Measurements from ENCODE around the gene APOA1. TPM values are rescaled to one million over a fixed set of nuclear protein-coding genes. Genes with fewer than 3 reads are reported as not detected.

The APOA1 gene
- total RNA-seq, 2 experiments from 2014 or later, result not detected

DNA sequence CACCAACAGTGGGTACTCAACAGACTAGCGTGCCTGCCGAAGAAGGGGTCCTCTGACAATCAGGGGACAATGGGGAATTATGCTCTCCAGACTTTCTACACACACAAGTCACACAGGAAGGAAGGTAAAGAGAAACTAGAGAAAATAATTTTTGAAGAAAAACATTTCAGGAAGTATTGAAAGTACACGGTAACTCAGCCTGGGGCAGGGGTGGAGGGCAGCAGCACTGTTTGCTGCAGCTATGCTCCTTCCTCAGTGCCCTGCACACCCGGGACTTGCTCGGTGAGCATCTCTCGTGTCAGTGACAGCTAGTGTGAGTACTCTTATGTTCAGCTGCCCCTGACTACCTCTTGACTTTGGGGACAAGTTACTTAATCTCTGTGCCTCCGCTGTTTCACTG lies 18.0 kb upstream of the APOA1 start:
- DNase-seq, result no peak
- peaks cover 3% of the 10 kb centered on the region for H3K9me3 Mint-ChIP-seq
- H3K27me3 Mint-ChIP-seq, result no peaks in the 10 kb centered on the region
- H3K27ac Mint-ChIP-seq, result peak overlapping the region; percentile 81
- CTCF ChIA-PET, result interaction anchor here (1.2 to 8.8 kb wide), 4 partner anchors 20 to 251 kb away, joined by 3 to 116 read pairs (median 10); partner anchors contain the start of gene APOA5
- peaks cover 54% of the 10 kb centered on the region for H3K4me1 Mint-ChIP-seq
- H3K36me3 Mint-ChIP-seq (ENCODE audit: low read depth), result peaks cover 49% of the 10 kb centered on the region
- H3K4me3 Mint-ChIP-seq, result peak overlapping the region; percentile 8
- POLR2A ChIA-PET, result interaction anchor here (2.8 to 7.1 kb wide), 3 partner anchors 7 to 74 kb away, joined by 10 to 57 read pairs (median 44); partner anchors contain the start of gene ZPR1

- peak; percentile 75 for DNase-seq
- H3K4me1 Mint-ChIP-seq, result peaks cover 64% of the 10 kb centered on the region
- peak overlapping the region; percentile 96 for H3K27ac Mint-ChIP-seq
- POLR2A ChIA-PET, result interaction anchor here (0.6 to 9.0 kb wide), 21 partner anchors 9 to 378 kb away, joined by 3 to 93 read pairs (median 6); partner anchors contain the start of genes APOA1, BUD13, PAFAH1B2 and SIDT2
- H3K27me3 Mint-ChIP-seq, result no peaks in the 10 kb centered on the region
- peak overlapping the region; percentile 67 for H3K4me3 Mint-ChIP-seq
- CTCF ChIA-PET, result interaction anchor here (0.6 to 8.8 kb wide), 13 partner anchors 18 to 378 kb away, joined by 3 to 116 read pairs (median 4); partner anchors contain the start of genes APOA5, PCSK7 and ZPR1
- H3K36me3 Mint-ChIP-seq (ENCODE audit: low read depth), result peaks cover 52% of the 10 kb centered on the region
- H3K9me3 Mint-ChIP-seq, result peaks cover 3% of the 10 kb centered on the region
Observed at GRCh38 chr11:116853461-116854073, 16.1 kb upstream of the APOA1 start.

DNA sequence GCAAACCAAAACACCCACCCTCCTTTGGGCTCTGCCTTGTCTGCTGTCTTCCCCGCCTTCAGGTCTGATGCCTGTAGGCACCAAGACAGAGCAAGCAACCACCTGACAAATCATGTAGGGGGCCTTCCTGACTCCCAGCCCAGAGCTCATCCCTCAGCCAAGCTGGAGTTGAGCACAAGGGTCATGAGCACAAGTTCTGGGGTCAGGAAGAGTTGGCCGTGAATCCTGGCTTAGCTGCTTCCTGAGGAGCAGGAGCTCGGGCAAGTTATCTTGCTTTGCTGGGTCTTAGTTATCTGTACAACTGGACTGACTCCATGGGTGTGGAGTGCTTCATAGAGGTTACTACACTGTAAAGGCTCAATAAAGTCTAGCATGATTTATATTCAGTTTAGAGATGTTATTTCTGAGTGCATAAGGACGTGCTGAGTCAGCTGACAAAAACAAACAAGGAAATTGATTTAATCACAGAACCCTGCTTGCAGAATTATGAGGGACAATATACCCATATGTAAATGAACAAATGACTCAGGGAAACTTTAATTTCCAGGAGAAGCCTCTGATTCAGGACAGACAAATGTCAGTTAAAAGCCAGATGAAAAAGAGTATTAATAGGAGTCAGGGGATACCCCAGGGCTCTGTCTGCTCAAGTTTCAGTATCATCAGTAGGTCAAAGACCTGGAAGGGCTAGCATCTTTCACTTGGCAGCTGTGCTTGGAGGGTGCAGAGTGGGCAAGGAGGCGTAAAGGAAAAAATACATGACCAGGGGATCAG lies 15.0 kb upstream of the APOA1 start:
- Mint-ChIP-seq H3K4me1 (peaks cover 64% of the 10 kb centered on the region), H3K4me3 (peak overlapping the region; percentile 67), H3K27me3 (no peaks in the 10 kb centered on the region), H3K27ac (peak overlapping the region; percentile 96), H3K36me3 (ENCODE audit: low read depth) (peaks cover 48% of the 10 kb centered on the region), H3K9me3 (peaks cover 3% of the 10 kb centered on the region)
- ChIA-PET CTCF (interaction anchor here (1.0 to 8.8 kb wide), 7 partner anchors 13 to 379 kb away, joined by 3 to 116 read pairs (median 6); partner anchors contain the start of genes APOA5 and PCSK7), POLR2A (interaction anchor here (0.9 to 9.0 kb wide), 16 partner anchors 10 to 379 kb away, joined by 3 to 93 read pairs (median 10); partner anchors contain the start of genes APOA1, BUD13, PAFAH1B2 and PCSK7)
- DNase-seq, result peak; percentile 26

DNA sequence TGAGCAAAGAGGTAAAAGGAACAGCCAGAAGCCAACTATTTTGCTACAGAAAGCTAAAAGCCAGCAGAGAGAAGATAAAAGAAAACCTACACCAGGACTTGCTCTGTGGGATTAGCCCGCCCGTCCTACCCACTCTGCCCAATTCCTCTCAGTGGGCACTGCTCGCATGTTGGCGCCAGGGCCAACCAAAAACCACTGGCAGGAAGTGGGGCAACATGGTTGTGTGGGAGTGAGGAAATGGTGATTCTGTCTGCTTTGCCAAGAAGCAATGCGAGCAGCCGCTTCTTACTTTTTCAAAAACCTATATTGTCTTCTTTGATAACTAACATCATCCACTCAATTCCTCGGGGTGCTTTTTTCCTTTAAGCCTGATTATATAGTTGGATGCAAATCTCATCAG lies 14.2 kb upstream of the APOA1 start:
- Mint-ChIP-seq H3K4me1 (peaks cover 65% of the 10 kb centered on the region), H3K27ac (peak overlapping the region; percentile 96), H3K4me3 (peak overlapping the region; percentile 67), H3K27me3 (no peaks in the 10 kb centered on the region), H3K9me3 (peaks cover 3% of the 10 kb centered on the region), H3K36me3 (ENCODE audit: low read depth) (peaks cover 48% of the 10 kb centered on the region)
- DNase-seq, result peak; percentile 76
- ChIA-PET POLR2A (interaction anchor here (0.7 to 9.0 kb wide), 14 partner anchors 9 to 379 kb away, joined by 3 to 93 read pairs (median 8); partner anchors contain the start of genes APOA1, BUD13, PAFAH1B2 and PCSK7), CTCF (interaction anchor here (0.7 to 8.8 kb wide), 7 partner anchors 12 to 294 kb away, joined by 3 to 116 read pairs (median 4); partner anchors contain the start of gene APOA5)

DNA sequence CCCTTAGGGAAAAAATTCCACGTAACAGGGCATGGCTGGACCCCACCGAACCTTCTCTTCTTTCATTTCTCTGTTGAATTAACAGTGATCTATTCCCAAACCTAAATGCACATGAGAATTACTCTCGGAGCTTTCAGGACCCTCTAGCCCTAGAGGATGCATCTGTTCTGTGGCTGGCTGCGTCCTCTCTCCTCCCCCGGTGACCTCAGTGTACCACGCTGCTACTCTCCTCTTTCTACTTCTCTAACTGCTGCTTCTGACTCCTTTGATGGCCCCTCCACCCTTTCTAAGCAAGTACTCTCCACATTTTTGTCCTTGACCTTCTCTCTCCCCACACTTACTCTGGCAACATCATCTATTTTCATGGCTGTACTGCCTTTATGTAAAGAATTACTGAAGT lies 12.1 kb upstream of the APOA1 start:
- Mint-ChIP-seq H3K27me3 (no peaks in the 10 kb centered on the region), H3K27ac (no peak overlapping the region), H3K4me1 (peaks cover 51% of the 10 kb centered on the region), H3K36me3 (ENCODE audit: low read depth) (peaks cover 53% of the 10 kb centered on the region), H3K4me3 (no peak overlapping the region), H3K9me3 (no peaks in the 10 kb centered on the region)
- no peak for DNase-seq
- ChIA-PET POLR2A (interaction anchor here (0.7 to 9.0 kb wide), 5 partner anchors 13 to 323 kb away, joined by 3 to 93 read pairs (median 44); partner anchors contain the start of genes APOA1, BUD13, SIK3 and ZPR1), CTCF (interaction anchor here (3.5 to 8.8 kb wide), 2 partner anchors 14 to 58 kb away, joined by 21 to 116 read pairs; partner anchors contain the start of gene APOA5)

DNA sequence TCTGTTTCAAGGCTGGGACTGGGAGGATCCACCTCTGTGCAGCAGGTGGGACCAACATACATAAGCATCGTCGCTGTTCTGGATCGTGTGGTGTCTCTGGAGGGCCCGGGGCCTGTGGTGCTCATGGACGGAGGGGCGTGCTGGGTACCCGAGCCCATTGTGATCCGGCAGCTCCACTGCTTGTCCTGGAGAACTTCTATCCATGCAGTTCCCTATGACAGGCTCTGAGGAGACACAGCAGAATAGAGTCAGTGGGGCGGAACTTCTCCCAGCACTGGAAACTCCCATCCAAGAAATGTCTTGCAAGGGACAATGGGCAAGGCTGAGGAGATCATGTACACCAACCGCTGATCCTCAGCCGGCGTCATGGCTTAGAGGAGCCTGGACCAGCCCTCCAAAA lies 11.6 kb upstream of the APOA1 start:
- ChIA-PET CTCF (interaction anchor here (3.5 to 8.8 kb wide), 3 partner anchors 13 to 58 kb away, joined by 21 to 116 read pairs (median 25); partner anchors contain the start of genes APOA1 and APOA5), POLR2A (interaction anchor here (0.7 to 9.0 kb wide), 2 partner anchors 13 to 249 kb away, joined by 3 to 93 read pairs; partner anchors contain the start of genes APOA1 and SIK3)
- no peak overlapping the region for H3K4me3 Mint-ChIP-seq
- no peak overlapping the region for H3K27ac Mint-ChIP-seq
- no peaks in the 10 kb centered on the region for H3K9me3 Mint-ChIP-seq
- DNase-seq, result no peak
- H3K4me1 Mint-ChIP-seq, result peaks cover 46% of the 10 kb centered on the region
- no peaks in the 10 kb centered on the region for H3K27me3 Mint-ChIP-seq
- H3K36me3 Mint-ChIP-seq (ENCODE audit: low read depth), result peaks cover 50% of the 10 kb centered on the region

GRCh38 chr11:116847612-116848011 lies 10.2 kb upstream of the APOA1 start:
- H3K9me3 Mint-ChIP-seq, result no peaks in the 10 kb centered on the region
- POLR2A ChIA-PET, result interaction anchor here (9.0 kb wide), 1 partner anchor 11 kb away, joined by 93 read pairs; the partner anchor contains the start of gene APOA1
- DNase-seq, result no peak
- no peak overlapping the region for H3K27ac Mint-ChIP-seq
- no peaks in the 10 kb centered on the region for H3K27me3 Mint-ChIP-seq
- H3K4me3 Mint-ChIP-seq, result no peak overlapping the region
- CTCF ChIA-PET, result interaction anchor here (1.1 to 4.6 kb wide), 2 partner anchors 11 to 56 kb away, joined by 3 to 25 read pairs; partner anchors contain the start of genes APOA1 and APOA5
- H3K36me3 Mint-ChIP-seq (ENCODE audit: low read depth), result peaks cover 50% of the 10 kb centered on the region
- peaks cover 32% of the 10 kb centered on the region for H3K4me1 Mint-ChIP-seq

DNA sequence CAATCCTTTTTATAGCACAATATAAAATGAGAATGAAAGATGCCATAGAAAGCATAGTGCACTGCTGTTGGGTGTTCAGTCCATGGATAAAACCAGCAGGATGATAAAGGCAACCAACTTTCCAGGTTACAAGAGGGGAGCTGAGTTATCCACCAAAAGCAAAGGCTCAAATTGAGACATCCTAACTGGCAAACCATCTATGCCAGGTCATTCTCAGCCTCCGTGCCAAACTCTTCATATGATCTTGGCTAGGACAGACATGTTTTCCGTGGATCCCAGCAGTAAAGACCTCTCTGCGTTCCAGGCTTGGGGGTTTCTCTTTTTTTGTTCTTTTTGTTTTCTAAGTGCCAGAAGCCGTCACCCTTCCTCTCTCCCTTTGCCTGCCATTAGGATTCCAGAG lies 7.3 kb upstream of the APOA1 start:
- no peak overlapping the region for H3K4me3 Mint-ChIP-seq
- H3K9me3 Mint-ChIP-seq, result no peaks in the 10 kb centered on the region
- no peak overlapping the region for H3K27ac Mint-ChIP-seq
- peaks cover 4% of the 10 kb centered on the region for H3K4me1 Mint-ChIP-seq
- no peak for DNase-seq
- H3K27me3 Mint-ChIP-seq, result no peaks in the 10 kb centered on the region
- H3K36me3 Mint-ChIP-seq (ENCODE audit: low read depth), result peaks cover 43% of the 10 kb centered on the region
- ChIA-PET POLR2A (no interaction called here), CTCF (interaction anchor here (4.6 kb wide), 1 partner anchor 8 kb away, joined by 25 read pairs; the partner anchor contains the start of gene APOA1)

DNA sequence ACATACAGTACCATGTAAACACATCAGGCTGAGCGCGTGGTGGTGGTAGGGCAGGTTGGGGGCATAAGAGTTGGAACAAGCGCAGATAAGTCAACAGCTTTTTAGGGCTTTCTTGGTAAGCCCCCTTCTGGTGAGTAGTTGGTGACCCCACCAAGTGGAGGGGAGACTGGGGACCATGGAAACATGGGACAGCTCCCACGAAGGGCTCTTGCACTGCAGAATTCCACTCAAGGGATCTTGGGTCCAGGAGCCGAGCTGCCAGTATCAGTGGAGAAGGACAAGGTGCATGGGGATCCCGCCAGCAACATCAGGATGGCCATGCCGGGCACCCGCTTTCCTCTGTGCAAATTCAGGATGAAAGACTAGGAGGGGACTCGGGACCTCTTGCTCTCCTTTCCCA lies 6.2 kb upstream of the APOA1 start:
- H3K36me3 Mint-ChIP-seq (ENCODE audit: low read depth), result peaks cover 35% of the 10 kb centered on the region

GRCh38 chr11:116842909-116843308 lies 5.5 kb upstream of the APOA1 start:
- H3K4me1 Mint-ChIP-seq, result peaks cover 3% of the 10 kb centered on the region
- peaks cover 30% of the 10 kb centered on the region for H3K36me3 Mint-ChIP-seq (ENCODE audit: low read depth)
- ChIA-PET CTCF (no interaction called here), POLR2A (interaction anchor here (1.3 to 1.6 kb wide), 2 partner anchors 8 to 69 kb away, joined by 3 to 5 read pairs; no protein-coding TSS in a partner anchor)
- no peak for DNase-seq
- H3K27ac Mint-ChIP-seq, result no peak overlapping the region
- no peaks in the 10 kb centered on the region for H3K27me3 Mint-ChIP-seq
- H3K9me3 Mint-ChIP-seq, result no peaks in the 10 kb centered on the region
- H3K4me3 Mint-ChIP-seq, result no peak overlapping the region

More for the DNA sequence above, 6.2 kb upstream of the APOA1 start:
- H3K4me1 Mint-ChIP-seq, result peaks cover 2% of the 10 kb centered on the region
- no peaks in the 10 kb centered on the region for H3K27me3 Mint-ChIP-seq
- H3K4me3 Mint-ChIP-seq, result no peak overlapping the region
- CTCF ChIA-PET, result no interaction called here
- POLR2A ChIA-PET, result no interaction called here
- H3K27ac Mint-ChIP-seq, result no peak overlapping the region
- H3K9me3 Mint-ChIP-seq, result no peaks in the 10 kb centered on the region
- no peak for DNase-seq

DNA sequence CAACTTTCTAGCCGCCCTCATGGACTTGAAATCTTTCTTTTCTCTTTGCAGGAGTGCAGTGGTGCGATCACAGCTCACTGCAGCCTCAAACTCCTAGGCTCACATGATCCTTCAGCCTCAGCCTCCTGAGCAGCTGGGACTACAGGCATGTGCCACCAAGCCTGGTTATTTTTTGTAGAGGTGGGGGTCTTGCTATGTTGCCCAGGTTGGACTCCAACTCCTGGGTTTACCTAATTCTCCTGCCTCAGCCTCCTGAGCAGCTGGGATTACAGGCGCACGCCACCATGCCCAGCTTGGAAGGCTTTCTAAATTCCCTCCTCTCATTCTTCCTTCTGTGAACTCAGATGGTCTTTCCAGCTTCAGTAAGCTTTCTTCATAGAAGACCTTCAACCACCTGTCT lies 4.7 kb upstream of the APOA1 start:
- ChIA-PET POLR2A (interaction anchor here (1.3 to 1.6 kb wide), 3 partner anchors 9 to 69 kb away, joined by 3 to 9 read pairs (median 5); no protein-coding TSS in a partner anchor), CTCF (no interaction called here)
- peaks cover 3% of the 10 kb centered on the region for H3K4me1 Mint-ChIP-seq
- H3K4me3 Mint-ChIP-seq, result no peak overlapping the region
- DNase-seq, result no peak
- H3K9me3 Mint-ChIP-seq, result no peaks in the 10 kb centered on the region
- H3K36me3 Mint-ChIP-seq (ENCODE audit: low read depth), result peaks cover 24% of the 10 kb centered on the region
- no peak overlapping the region for H3K27ac Mint-ChIP-seq
- H3K27me3 Mint-ChIP-seq, result no peaks in the 10 kb centered on the region

- DNase-seq, result no peak
- Mint-ChIP-seq H3K4me1 (peaks cover 6% of the 10 kb centered on the region), H3K27ac (no peak overlapping the region), H3K36me3 (ENCODE audit: low read depth) (peaks cover 11% of the 10 kb centered on the region), H3K27me3 (no peaks in the 10 kb centered on the region), H3K4me3 (no peak overlapping the region), H3K9me3 (no peaks in the 10 kb centered on the region)
- ChIA-PET CTCF (interaction anchor here (1.0 kb wide), 1 partner anchor 298 kb away, joined by 3 read pairs; no protein-coding TSS in a partner anchor), POLR2A (interaction anchor here (1.0 kb wide), 1 partner anchor 53 kb away, joined by 3 read pairs; the partner anchor contains the start of gene ZPR1)
Observed at GRCh38 chr11:116840746-116841296, 3.4 kb upstream of the APOA1 start.
